ENCODE measurements around the gene AXIN1.
"Not testable (repeated sequence)": the region's sequence is repeated elsewhere in the genome, so short reads cannot be mapped to it uniquely, and the experiment has no call there.

Gene AXIN1

DNA sequence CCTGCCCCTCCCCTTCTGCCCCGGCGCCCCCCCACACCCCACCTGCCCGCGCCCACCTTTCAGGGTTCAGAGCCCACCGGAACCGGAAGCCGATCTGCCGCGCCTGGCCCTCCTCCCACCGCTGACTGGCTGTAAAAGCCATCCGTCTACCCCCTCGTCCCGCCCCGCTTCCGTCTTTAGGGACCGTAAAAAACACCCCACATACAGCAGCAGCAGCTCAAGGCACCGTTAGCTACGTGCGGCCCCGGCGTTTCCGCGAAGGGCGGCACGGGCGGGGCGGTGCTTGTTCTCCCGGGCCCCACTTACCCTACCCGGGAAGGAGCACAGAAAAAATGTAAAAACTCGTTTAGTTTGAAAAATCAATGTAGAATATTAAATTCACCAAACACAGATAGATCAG is 17.9 kb upstream of the AXIN1 start, which contains the start of gene MRPL28:
MRPL28 (minus strand) TSS at position 96 of the 400 bp plus-strand sequence. CDS start 320 bp downstream, outside the sequence.
- peak; percentile 93 for DNase-seq

- DNase-seq, result no peak
Observed at GRCh38 chr16:369866-370436, 17.4 kb upstream of the AXIN1 start.

GRCh38 chr16:369275-369865 is 16.8 kb upstream of the AXIN1 start:
- no peak for DNase-seq

- no peak for DNase-seq
Observed at GRCh38 chr16:368388-369158, 16.1 kb upstream of the AXIN1 start.

DNA sequence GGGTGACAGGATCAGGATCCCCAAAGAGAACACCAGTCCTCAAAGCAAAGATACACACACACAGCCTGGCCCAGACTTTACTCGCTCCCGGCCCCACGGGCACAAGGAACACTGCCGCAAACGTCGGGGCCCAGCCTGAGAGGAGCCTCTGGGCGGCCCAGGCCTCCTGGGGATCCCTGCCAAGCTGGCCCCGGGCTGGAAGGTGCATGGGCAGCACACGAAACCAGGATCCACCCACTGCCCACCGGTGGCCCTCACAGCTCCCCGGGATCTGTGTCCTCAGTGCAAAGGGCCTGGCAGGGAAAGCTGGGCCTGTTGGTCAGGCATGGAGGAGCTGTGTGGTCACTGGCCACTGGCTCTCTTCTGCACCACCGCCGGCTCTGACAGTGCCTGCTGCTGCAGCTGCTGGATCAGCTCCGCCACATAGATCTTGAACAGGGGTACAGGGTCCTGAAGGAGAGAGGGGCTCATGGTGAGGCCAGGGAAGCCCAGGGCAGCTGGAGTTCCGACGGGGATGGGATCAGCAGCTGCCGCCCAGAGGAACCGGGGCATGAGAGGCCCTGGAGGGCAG is 14.9 kb upstream of the AXIN1 start:
- DNase-seq, result no peak

- DNase-seq, result no peak
Observed at GRCh38 chr16:366476-366875, 14.0 kb upstream of the AXIN1 start.

DNA sequence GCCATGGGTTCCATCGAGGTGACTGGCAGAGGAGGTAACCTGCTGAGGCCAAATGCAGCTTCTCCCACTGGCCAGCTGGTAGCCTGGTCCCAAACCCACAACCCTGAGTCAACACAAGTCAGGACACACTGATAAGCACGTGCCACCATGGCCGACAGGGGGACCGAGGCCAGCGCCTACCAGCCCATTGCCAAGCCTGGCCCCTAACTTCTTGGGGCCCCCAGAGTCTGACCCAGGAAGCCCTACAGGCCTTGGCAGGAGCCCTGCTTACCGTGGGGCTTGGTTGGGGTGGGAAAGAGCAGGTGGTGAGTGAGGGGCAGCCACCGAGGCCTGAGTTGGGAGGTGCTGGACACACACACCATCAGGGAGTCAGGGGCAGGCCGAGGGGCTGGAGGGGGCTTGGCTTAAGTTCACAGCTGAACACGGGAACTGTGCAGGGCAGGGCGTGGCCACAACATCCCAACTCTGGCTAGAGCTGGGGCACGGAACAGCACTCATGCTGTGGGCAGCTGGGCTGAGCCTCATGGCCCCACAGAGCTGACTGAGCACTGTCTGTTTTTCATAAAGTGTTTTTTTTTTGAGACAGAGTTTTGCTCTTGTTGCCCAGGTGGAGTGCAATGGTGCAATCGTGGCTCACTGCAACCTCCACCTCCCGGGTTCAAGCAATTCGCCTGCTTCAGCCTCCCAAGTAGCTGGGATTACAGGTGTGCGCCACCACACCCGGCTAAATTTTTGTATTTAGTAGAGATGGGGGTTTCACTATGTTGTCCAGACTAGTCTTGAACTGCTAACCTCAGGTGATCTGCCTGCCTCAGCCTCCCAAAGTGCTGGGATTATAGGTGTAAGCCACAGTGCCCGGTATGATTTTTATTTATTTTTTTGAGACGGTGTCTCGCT is 12.3 kb upstream of the AXIN1 start:
- DNase-seq, result no peak

DNA sequence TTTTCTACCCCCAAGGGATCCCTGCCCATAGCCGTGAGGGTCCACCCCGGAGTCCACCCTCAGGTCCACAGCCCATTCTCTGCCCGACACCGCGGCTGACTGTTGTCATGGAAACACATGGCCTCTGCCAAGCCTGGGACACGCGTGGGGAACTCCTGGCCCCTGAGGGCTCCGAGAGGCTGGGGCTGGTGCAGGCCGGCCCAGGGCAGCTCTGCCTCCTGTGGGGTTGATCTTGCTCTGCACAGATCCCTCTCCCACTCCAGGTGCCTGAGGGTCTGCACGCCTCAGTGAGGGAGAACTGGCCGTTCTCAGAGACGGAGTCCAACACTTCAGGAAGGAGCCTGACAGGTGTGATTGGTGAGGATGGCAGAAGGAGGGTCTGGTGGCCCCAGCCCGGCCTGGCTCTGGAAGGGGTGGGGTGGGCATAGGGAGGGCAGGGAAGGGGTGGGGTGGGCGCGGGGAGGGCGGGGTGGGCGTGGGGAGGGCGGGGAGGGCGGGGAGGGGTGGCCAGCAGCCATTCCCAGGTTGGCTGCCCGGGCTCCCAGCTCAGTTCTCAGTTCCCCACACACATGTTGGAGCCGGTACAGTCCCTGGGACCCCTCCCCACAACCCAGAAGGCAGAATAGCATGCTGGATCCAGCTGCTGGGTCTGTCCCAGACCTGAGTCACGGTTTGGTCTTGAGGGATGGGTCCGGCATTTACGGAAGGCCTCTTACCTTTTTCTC is 11.4 kb upstream of the AXIN1 start:
- DNase-seq, result no peak

DNA sequence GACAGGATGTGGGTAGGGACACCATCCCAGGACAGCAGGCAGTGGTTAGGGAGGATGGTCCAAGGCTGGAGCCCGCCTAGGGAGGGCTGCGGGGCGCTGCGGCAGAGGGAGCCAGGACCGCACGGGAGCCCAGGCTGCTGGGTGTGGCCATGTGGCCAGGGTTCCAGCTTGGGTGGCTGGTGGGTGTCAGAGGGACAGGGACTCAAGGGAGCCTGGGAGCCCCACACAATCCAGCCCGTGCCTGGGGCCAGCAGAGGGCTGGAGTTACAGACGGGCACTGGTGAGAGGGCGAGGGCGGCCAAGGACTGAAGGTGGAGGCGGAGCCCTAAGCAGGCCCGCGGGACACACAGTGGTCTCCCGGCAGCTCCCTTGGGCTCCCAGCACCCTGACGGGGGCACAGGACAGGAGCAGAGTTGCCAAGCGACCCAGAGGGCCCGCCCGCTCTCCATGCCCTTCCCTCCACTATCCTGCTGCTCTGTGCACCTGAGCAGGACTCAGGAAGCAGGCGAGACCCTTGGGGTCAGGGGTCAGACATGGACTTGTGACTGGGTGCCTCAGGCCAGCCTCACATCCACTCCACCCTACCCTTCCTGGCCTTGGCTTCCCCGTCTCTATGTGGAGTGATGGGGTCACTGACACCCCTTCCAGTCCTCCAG is 10.7 kb upstream of the AXIN1 start:
- DNase-seq, result no peak

- not testable (repeated sequence) for DNase-seq
Observed at GRCh38 chr16:362702-362999, 10.1 kb upstream of the AXIN1 start.

DNA sequence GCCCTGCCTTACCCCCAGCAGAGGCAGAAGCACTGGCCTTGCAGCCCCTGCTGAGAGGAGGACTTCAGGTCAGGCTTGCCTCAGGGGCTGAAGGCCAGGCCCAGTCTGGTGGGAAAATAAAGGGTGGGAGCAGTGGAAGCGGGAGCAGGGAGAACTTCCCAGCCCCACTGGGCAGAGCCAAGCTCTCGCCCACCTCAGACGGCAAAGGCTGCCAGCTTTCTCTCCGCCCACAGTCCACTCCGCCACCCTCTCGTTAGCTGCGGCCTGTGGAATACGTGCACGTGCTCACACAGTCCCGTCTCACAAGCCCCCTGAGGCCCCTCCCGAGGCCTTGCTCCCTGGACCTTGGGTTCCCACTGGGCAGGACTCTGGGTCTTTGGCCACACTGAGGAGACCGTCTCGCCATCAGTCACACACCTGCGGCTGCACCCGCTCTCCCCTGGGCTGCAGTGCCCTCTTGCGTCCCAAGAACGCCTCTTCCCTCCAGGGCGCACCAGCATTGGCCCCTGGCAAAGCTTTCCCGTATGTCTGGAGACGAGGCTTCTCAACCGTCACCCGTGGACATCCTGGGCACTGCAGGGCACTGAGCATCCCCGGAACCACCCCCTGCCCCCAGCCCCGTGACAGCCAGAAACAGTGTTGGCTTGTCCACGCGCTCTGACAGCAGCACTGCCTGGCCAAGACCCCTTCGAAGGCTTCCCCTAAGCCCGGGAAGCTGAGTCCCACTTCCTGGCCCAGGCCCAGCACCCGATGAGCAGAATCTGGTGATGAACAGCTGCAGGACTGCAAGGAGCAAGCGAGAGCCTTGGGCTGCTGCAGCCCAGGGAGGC is 9.6 kb upstream of the AXIN1 start:
- peak; percentile 81 for DNase-seq

GRCh38 chr16:361341-361871 is 8.9 kb upstream of the AXIN1 start:
- DNase-seq, result no peak

- DNase-seq, result no peak
Observed at GRCh38 chr16:360698-361336, 8.3 kb upstream of the AXIN1 start.

- no peak for DNase-seq
Observed at GRCh38 chr16:359871-360697, 7.6 kb upstream of the AXIN1 start.

GRCh38 chr16:359067-359763 is 6.7 kb upstream of the AXIN1 start:
- no peak for DNase-seq

GRCh38 chr16:356741-357140 is 4.2 kb upstream of the AXIN1 start:
- no peak for DNase-seq

- no peak for DNase-seq
Observed at GRCh38 chr16:354971-355461, 2.5 kb upstream of the AXIN1 start.

GRCh38 chr16:354291-354881 is 1.9 kb upstream of the AXIN1 start:
- DNase-seq, result no peak
